ENCODE measurements around the gene E2F1.
"Not testable (repeated sequence)": the region's sequence is repeated elsewhere in the genome, so short reads cannot be mapped to it uniquely, and the experiment has no call there.

The E2F1 gene

GRCh38 chr20:33645072-33645358, 41.2 kb downstream of the E2F1 start:
- DNase-seq (ENCODE audit: low read depth in 2 of 2), result no peak

- no peak for DNase-seq (ENCODE audit: low read depth in 2 of 2)
These were observed 41.7 kb downstream of the E2F1 start for GRCh38 chr20:33644313-33645071.

- no peak for DNase-seq (ENCODE audit: low read depth in 2 of 2)
These were observed 45.9 kb downstream of the E2F1 start for GRCh38 chr20:33640287-33640686.

DNA sequence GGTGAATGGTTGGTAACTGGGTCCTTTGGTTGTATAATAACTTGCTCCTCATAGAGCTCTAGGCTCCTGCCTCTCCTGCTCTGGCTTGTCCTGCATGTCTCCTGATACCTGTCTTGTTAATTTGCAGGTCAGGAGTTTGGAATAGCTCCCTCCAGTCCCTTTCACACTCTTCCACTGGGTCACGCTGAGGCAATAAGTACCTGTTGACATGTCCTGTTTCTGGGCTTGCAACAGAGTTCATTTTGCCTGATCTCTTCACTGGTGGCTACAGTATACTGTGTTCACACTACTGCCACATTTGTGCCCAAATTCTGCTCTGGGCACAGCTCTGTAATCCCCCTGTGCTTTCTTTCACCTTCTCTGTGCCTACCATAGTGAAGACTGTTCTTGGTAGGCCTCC, 49.4 kb downstream of the E2F1 start:
- DNase-seq (ENCODE audit: low read depth in 2 of 2), result no peak

GRCh38 chr20:33635341-33635740, 50.8 kb downstream of the E2F1 start:
- no peak for DNase-seq (ENCODE audit: low read depth in 2 of 2)

DNA sequence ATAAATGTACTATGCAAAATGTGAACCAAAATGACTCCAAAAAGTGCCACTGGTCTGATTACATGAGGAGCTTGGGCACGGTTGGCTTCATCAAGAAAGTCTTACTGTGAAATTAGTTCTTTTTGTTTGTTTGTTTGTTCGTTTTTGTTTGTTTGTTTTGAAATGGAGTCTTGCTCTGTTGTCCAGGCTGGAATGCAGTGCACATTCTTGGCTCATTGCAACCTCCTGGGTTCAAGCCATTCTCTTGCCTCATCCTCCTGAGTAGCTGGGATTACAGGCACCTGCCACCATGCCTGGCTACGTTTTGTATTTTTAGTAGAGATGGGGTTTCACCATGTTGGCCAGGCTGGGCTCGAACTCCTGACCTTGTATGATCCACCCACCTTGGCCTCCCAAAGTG, 54.3 kb downstream of the E2F1 start:
- not testable (repeated sequence) for DNase-seq (ENCODE audit: low read depth in 2 of 2)

DNA sequence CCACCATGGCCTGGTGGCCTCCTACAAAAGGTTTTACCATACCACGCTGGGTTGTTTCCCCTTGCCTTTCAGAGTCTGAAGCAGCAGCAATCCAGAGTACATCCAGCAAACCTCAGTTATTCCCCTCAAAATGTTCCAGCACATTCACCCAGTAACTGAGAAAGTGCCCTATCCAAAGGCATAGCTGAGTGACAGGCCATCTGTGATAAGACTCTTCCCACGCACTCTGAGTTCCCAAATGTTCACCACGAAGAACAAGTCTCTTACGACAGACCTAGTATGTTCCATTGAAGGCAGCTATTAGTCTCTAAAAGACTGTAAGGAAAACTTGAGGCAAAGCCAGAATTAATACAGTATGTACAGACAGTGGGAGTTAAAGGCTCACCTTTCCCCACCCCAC, 55.7 kb downstream of the E2F1 start:
- DNase-seq (ENCODE audit: low read depth in 2 of 2), result no peak

GRCh38 chr20:33629979-33630378, 56.2 kb downstream of the E2F1 start:
- no peak for DNase-seq (ENCODE audit: low read depth in 2 of 2)

- DNase-seq (ENCODE audit: low read depth in 2 of 2), result no peak
These were observed 56.7 kb downstream of the E2F1 start for GRCh38 chr20:33629533-33629932.

GRCh38 chr20:33627577-33628216, 58.5 kb downstream of the E2F1 start:
- DNase-seq (ENCODE audit: low read depth in 2 of 2), result no peak

- DNase-seq (ENCODE audit: low read depth in 2 of 2), result no peak
These were observed 60.0 kb downstream of the E2F1 start for GRCh38 chr20:33626190-33626589.

Measured in stimulated activated CD4-positive, alpha-beta T cell treated with anti-CD3 and anti-CD28 coated beads, Interleukin-1b, Interleukin-23, amount 100 ng/mL, for 1 hour (primary cell).